ENCODE data around the gene CALHM3.

The CALHM3 gene

GRCh38 chr10:103465411-103466179 is 13.4 kb downstream of the CALHM3 start:
- Histone ChIP-seq H3K36me3 (ENCODE audit: control insufficient read depth, insufficient read depth, low read length) (no peaks in the 10 kb centered on the region), H3K4me1 (ENCODE audit: control insufficient read depth, insufficient read depth, low read length) (no peaks in the 10 kb centered on the region), H3K9ac (ENCODE audit: low read length) (no peak overlapping the region), H3K4me3 (ENCODE audit: low read length) (no peak overlapping the region), H3K9me3 (ENCODE audit: control insufficient read depth, low read length) (no peaks in the 10 kb centered on the region), H3K27me3 (ENCODE audit: control insufficient read depth, insufficient read depth, low read length) (no peaks in the 10 kb centered on the region)

GRCh38 chr10:103463499-103463898 is 15.5 kb downstream of the CALHM3 start:
- no peak overlapping the region for H3K4me3 ChIP-seq (ENCODE audit: low read length)
- H3K9ac ChIP-seq (ENCODE audit: low read length), result no peak overlapping the region
- H3K36me3 ChIP-seq (ENCODE audit: control insufficient read depth, insufficient read depth, low read length), result no peaks in the 10 kb centered on the region
- H3K9me3 ChIP-seq (ENCODE audit: control insufficient read depth, low read length), result no peaks in the 10 kb centered on the region
- no peaks in the 10 kb centered on the region for H3K4me1 ChIP-seq (ENCODE audit: control insufficient read depth, insufficient read depth, low read length)
- no peaks in the 10 kb centered on the region for H3K27me3 ChIP-seq (ENCODE audit: control insufficient read depth, insufficient read depth, low read length)

- H3K4me1 ChIP-seq (ENCODE audit: control insufficient read depth, insufficient read depth, low read length), result no peaks in the 10 kb centered on the region
- no peak overlapping the region for H3K4me3 ChIP-seq (ENCODE audit: low read length)
- no peaks in the 10 kb centered on the region for H3K27me3 ChIP-seq (ENCODE audit: control insufficient read depth, insufficient read depth, low read length)
These were observed 19.4 kb downstream of the CALHM3 start for GRCh38 chr10:103459615-103460014.

GRCh38 chr10:103458720-103459119 is 20.3 kb downstream of the CALHM3 start, which contains the start of gene CALHM1:
Gene CALHM1 (minus strand): TSS chr10:103458900. CDS start chr10:103458751, 149 bp downstream.
- Histone ChIP-seq H3K36me3 (ENCODE audit: control insufficient read depth, insufficient read depth, low read length) (no peaks in the 10 kb centered on the region), H3K4me3 (ENCODE audit: low read length) (no peak within 1 kb of the TSS), H3K9ac (ENCODE audit: low read length) (no peak within 1 kb of the TSS), H3K27me3 (ENCODE audit: control insufficient read depth, insufficient read depth, low read length) (no peaks in the 10 kb centered on the region), H3K9me3 (ENCODE audit: control insufficient read depth, low read length) (no peaks in the 10 kb centered on the region), H3K4me1 (ENCODE audit: control insufficient read depth, insufficient read depth, low read length) (no peaks in the 10 kb centered on the region)

More at GRCh38 chr10:103459615-103460014, 19.4 kb downstream of the CALHM3 start:
- no peak overlapping the region for H3K9ac ChIP-seq (ENCODE audit: low read length)
- H3K36me3 ChIP-seq (ENCODE audit: control insufficient read depth, insufficient read depth, low read length), result no peaks in the 10 kb centered on the region
- H3K9me3 ChIP-seq (ENCODE audit: control insufficient read depth, low read length), result no peaks in the 10 kb centered on the region

- Histone ChIP-seq H3K4me3 (ENCODE audit: low read length) (no peak overlapping the region), H3K4me1 (ENCODE audit: control insufficient read depth, insufficient read depth, low read length) (no peaks in the 10 kb centered on the region), H3K9me3 (ENCODE audit: control insufficient read depth, low read length) (no peaks in the 10 kb centered on the region), H3K9ac (ENCODE audit: low read length) (no peak overlapping the region), H3K27me3 (ENCODE audit: control insufficient read depth, insufficient read depth, low read length) (no peaks in the 10 kb centered on the region), H3K36me3 (ENCODE audit: control insufficient read depth, insufficient read depth, low read length) (no peaks in the 10 kb centered on the region)
These were observed 21.0 kb downstream of the CALHM3 start for GRCh38 chr10:103457896-103458583.

GRCh38 chr10:103457176-103457712 is 21.8 kb downstream of the CALHM3 start:
- no peaks in the 10 kb centered on the region for H3K9me3 ChIP-seq (ENCODE audit: control insufficient read depth, low read length)
- H3K36me3 ChIP-seq (ENCODE audit: control insufficient read depth, insufficient read depth, low read length), result no peaks in the 10 kb centered on the region
- H3K9ac ChIP-seq (ENCODE audit: low read length), result no peak overlapping the region
- H3K27me3 ChIP-seq (ENCODE audit: control insufficient read depth, insufficient read depth, low read length), result no peaks in the 10 kb centered on the region
- peaks cover 4% of the 10 kb centered on the region for H3K4me1 ChIP-seq (ENCODE audit: control insufficient read depth, insufficient read depth, low read length)
- no peak overlapping the region for H3K4me3 ChIP-seq (ENCODE audit: low read length)

- Histone ChIP-seq H3K27me3 (ENCODE audit: control insufficient read depth, insufficient read depth, low read length) (peaks cover 6% of the 10 kb centered on the region), H3K4me3 (ENCODE audit: low read length) (no peak overlapping the region), H3K9me3 (ENCODE audit: control insufficient read depth, low read length) (no peaks in the 10 kb centered on the region), H3K4me1 (ENCODE audit: control insufficient read depth, insufficient read depth, low read length) (peaks cover 4% of the 10 kb centered on the region), H3K36me3 (ENCODE audit: control insufficient read depth, insufficient read depth, low read length) (no peaks in the 10 kb centered on the region), H3K9ac (ENCODE audit: low read length) (no peak overlapping the region)
These were observed 22.9 kb downstream of the CALHM3 start for GRCh38 chr10:103456074-103456660.

- H3K9me3 ChIP-seq (ENCODE audit: control insufficient read depth, low read length), result no peaks in the 10 kb centered on the region
- no peak overlapping the region for H3K4me3 ChIP-seq (ENCODE audit: low read length)
- H3K36me3 ChIP-seq (ENCODE audit: control insufficient read depth, insufficient read depth, low read length), result no peaks in the 10 kb centered on the region
- no peak overlapping the region for H3K9ac ChIP-seq (ENCODE audit: low read length)
- peaks cover 6% of the 10 kb centered on the region for H3K27me3 ChIP-seq (ENCODE audit: control insufficient read depth, insufficient read depth, low read length)
- peaks cover 4% of the 10 kb centered on the region for H3K4me1 ChIP-seq (ENCODE audit: control insufficient read depth, insufficient read depth, low read length)
These were observed 23.8 kb downstream of the CALHM3 start for GRCh38 chr10:103455235-103455634.

GRCh38 chr10:103454026-103454425 is 25.0 kb downstream of the CALHM3 start:
- no peaks in the 10 kb centered on the region for H3K36me3 ChIP-seq (ENCODE audit: control insufficient read depth, insufficient read depth, low read length)
- peaks cover 6% of the 10 kb centered on the region for H3K27me3 ChIP-seq (ENCODE audit: control insufficient read depth, insufficient read depth, low read length)
- H3K9ac ChIP-seq (ENCODE audit: low read length), result no peak overlapping the region
- H3K4me3 ChIP-seq (ENCODE audit: low read length), result no peak overlapping the region
- H3K9me3 ChIP-seq (ENCODE audit: control insufficient read depth, low read length), result no peaks in the 10 kb centered on the region
- H3K4me1 ChIP-seq (ENCODE audit: control insufficient read depth, insufficient read depth, low read length), result peaks cover 4% of the 10 kb centered on the region

GRCh38 chr10:103452506-103453230 is 26.4 kb downstream of the CALHM3 start:
- peak overlapping the region; percentile 37 for H3K9ac ChIP-seq (ENCODE audit: low read length)
- no peak overlapping the region for H3K4me3 ChIP-seq (ENCODE audit: low read length)
- H3K4me1 ChIP-seq (ENCODE audit: control insufficient read depth, insufficient read depth, low read length), result peaks cover 4% of the 10 kb centered on the region
- peaks cover 6% of the 10 kb centered on the region for H3K27me3 ChIP-seq (ENCODE audit: control insufficient read depth, insufficient read depth, low read length)
- no peaks in the 10 kb centered on the region for H3K9me3 ChIP-seq (ENCODE audit: control insufficient read depth, low read length)
- H3K36me3 ChIP-seq (ENCODE audit: control insufficient read depth, insufficient read depth, low read length), result no peaks in the 10 kb centered on the region

- Histone ChIP-seq H3K4me3 (ENCODE audit: low read length) (peak within 1 kb of the TSS; percentile 46), H3K36me3 (ENCODE audit: control insufficient read depth, insufficient read depth, low read length) (peaks cover 4% of the 10 kb centered on the region), H3K27me3 (ENCODE audit: control insufficient read depth, insufficient read depth, low read length) (peaks cover 6% of the 10 kb centered on the region), H3K9ac (ENCODE audit: low read length) (peak within 1 kb of the TSS; percentile 64), H3K4me1 (ENCODE audit: control insufficient read depth, insufficient read depth, low read length) (peaks cover 4% of the 10 kb centered on the region), H3K9me3 (ENCODE audit: control insufficient read depth, low read length) (no peaks in the 10 kb centered on the region)
These were observed 27.1 kb downstream of the CALHM3 start, which contains the start of gene CALHM2 for GRCh38 chr10:103451831-103452505. Gene CALHM2 (minus strand): TSS chr10:103452370. CDS start chr10:103449941, 2,429 bp downstream.
